B cell (primary cell): Measurements from ENCODE around the gene STRBP.

Experiments used
- CTCF ChIP-seq: fragments of 200-600 bp; IDR thresholded peaks from one replicate; pipeline ENCODE4 v1.8.0; 2022; ENCODE audit warnings: antibody characterized with exemption, mild to moderate bottlenecking
- EZH2 ChIP-seq: IDR thresholded peaks from 2 replicates; pipeline ENCODE4 v1.6.1; 2012; ENCODE audit warnings: borderline replicate concordance, low read depth, mild to moderate bottlenecking, moderate library complexity, low read length; ENCODE audit not compliant: insufficient read depth, poor library complexity, severe bottlenecking

- TF ChIP-seq CTCF (no peak), EZH2 (no peak)
Observed at GRCh38 chr9:123115146-123115913, 153.1 kb downstream of the STRBP start.
